Liver (tissue), 9 donors: Measurements from ENCODE around the gene HTR3E. TPM values are rescaled to one million over a fixed set of nuclear protein-coding genes. Genes with fewer than 3 reads are reported as not detected.

Experiments used
- DNase-seq: peaks from one replicate; pipeline ENCODE4 v3.0.0-alpha.2; 2017; ENCODE audit warnings: low spot score
- H3K27ac ChIP-seq, 2 donors: one replicate each; pipeline ENCODE4 v1.7.0; 2013; ENCODE audit warnings: inconsistent platforms in 2 of 2, low read length in 2 of 2, control low read depth in 1 of 2, low read depth in 1 of 2, mild to moderate bottlenecking in 1 of 2
- H3K27me3 ChIP-seq, 4 donors: one replicate each; pipeline versions ENCODE4 v1.6.1 to v1.7.0; 2013; ENCODE audit warnings: low read length in 3 of 4, inconsistent platforms in 1 of 4, mild to moderate bottlenecking in 1 of 4, moderate library complexity in 1 of 4; ENCODE audit not compliant: control insufficient read depth in 4 of 4, insufficient read depth in 4 of 4
- H3K36me3 ChIP-seq, 4 donors: one replicate each; pipeline versions ENCODE4 v1.6.1 to v1.7.0; 2013; ENCODE audit warnings: low read length in 3 of 4, mild to moderate bottlenecking in 3 of 4, low read depth in 1 of 4, moderate library complexity in 1 of 4; ENCODE audit not compliant: control insufficient read depth in 4 of 4, insufficient read depth in 3 of 4
- H3K4me1 ChIP-seq, 4 donors: one replicate each; pipeline versions ENCODE4 v1.6.1 to v1.7.0; 2013; ENCODE audit warnings: low read length in 3 of 4, mild to moderate bottlenecking in 3 of 4, moderate library complexity in 1 of 4; ENCODE audit not compliant: control insufficient read depth in 4 of 4, insufficient read depth in 4 of 4
- H3K4me3 ChIP-seq, 3 donors: one replicate each; pipeline versions ENCODE4 v1.6.1 to v1.7.0; 2013; ENCODE audit warnings: low read length in 3 of 3, control low read depth in 1 of 3, low read depth in 1 of 3, mild to moderate bottlenecking in 1 of 3
- H3K9ac ChIP-seq, 2 donors: one replicate each; pipeline ENCODE4 v1.7.0; 2013; ENCODE audit warnings: low read length in 2 of 2, mild to moderate bottlenecking in 2 of 2, moderate library complexity in 2 of 2, control low read depth in 1 of 2, low read depth in 1 of 2
- H3K9me3 ChIP-seq, 4 donors: one replicate each; pipeline versions ENCODE4 v1.6.1 to v1.7.0; 2013; ENCODE audit warnings: low read length in 3 of 4; ENCODE audit not compliant: control insufficient read depth in 4 of 4
- ATF3 ChIP-seq: IDR thresholded peaks from 2 replicates; pipeline ENCODE4 v1.6.1; 2016; ENCODE audit warnings: antibody characterized with exemption
- CTCF ChIP-seq: fragments of 150-350 bp; IDR thresholded peaks from 2 replicates; pipeline ENCODE4 v1.5.1; 2017; ENCODE audit warnings: improper control_type of control experiment, low read depth, low read length; ENCODE audit not compliant: missing input control
- EGR1 ChIP-seq, 2 donors: IDR thresholded peaks; 2 replicates each; pipeline ENCODE4 v1.6.1; 2016 to 2018; ENCODE audit warnings: antibody characterized with exemption in 2 of 2, low read depth in 2 of 2
- FOXA2 ChIP-seq: IDR thresholded peaks from 2 replicates; pipeline ENCODE4 v1.6.1; 2016; ENCODE audit warnings: antibody characterized with exemption
- GABPA ChIP-seq, 2 donors: IDR thresholded peaks in 1 of 2; conservative IDR thresholded peaks in 1 of 2; 2 replicates each; pipeline ENCODE4 v1.6.1; 2016; ENCODE audit warnings: antibody characterized with exemption in 2 of 2, mild to moderate bottlenecking in 1 of 2, moderate library complexity in 1 of 2
- HNF4A ChIP-seq, 2 donors: conservative IDR thresholded peaks; 2 replicates each; pipeline ENCODE4 v1.6.1; 2016; ENCODE audit warnings: antibody characterized with exemption in 2 of 2, mild to moderate bottlenecking in 2 of 2
- HNF4G ChIP-seq: IDR thresholded peaks from 2 replicates; pipeline ENCODE4 v1.6.1; 2016; ENCODE audit warnings: antibody characterized with exemption
- JUND ChIP-seq, 2 donors: IDR thresholded peaks; 2 replicates each; pipeline ENCODE4 v1.6.1; 2016; ENCODE audit warnings: antibody characterized with exemption in 2 of 2
- NR2F2 ChIP-seq: IDR thresholded peaks from 2 replicates; pipeline ENCODE4 v1.6.1; 2016; ENCODE audit warnings: antibody characterized with exemption
- RAD21 ChIP-seq, 2 donors: IDR thresholded peaks; 2 replicates each; pipeline ENCODE4 v1.6.1; 2016; ENCODE audit warnings: antibody characterized with exemption in 2 of 2, mild to moderate bottlenecking in 2 of 2
- REST ChIP-seq: IDR thresholded peaks from 2 replicates; pipeline ENCODE4 v1.6.1; 2016; ENCODE audit warnings: antibody characterized with exemption, mild to moderate bottlenecking
- RXRA ChIP-seq, 2 donors: IDR thresholded peaks; 2 replicates each; pipeline ENCODE4 v1.6.1; 2017 to 2018; ENCODE audit warnings: antibody characterized with exemption in 2 of 2, mild to moderate bottlenecking in 1 of 2
- SP1 ChIP-seq: IDR thresholded peaks from 2 replicates; pipeline ENCODE4 v1.6.1; 2018; ENCODE audit warnings: antibody characterized with exemption, mild to moderate bottlenecking
- TAF1 ChIP-seq: conservative IDR thresholded peaks from 2 replicates; pipeline ENCODE4 v1.6.1; 2016; ENCODE audit warnings: antibody characterized with exemption, mild to moderate bottlenecking
- YY1 ChIP-seq: IDR thresholded peaks from 2 replicates; pipeline ENCODE4 v1.6.1; 2016; ENCODE audit warnings: antibody characterized with exemption, mild to moderate bottlenecking
- ZBTB33 ChIP-seq: IDR thresholded peaks from 2 replicates; pipeline ENCODE4 v1.6.1; 2016; ENCODE audit warnings: antibody characterized with exemption
- WGBS: extraction: QIAGEN DNeasy Blood & Tissue Kit; methylation state at CpG from one replicate; pipeline ENCODE4 v1.1.7; 2013; 5-methylcytosine and 5-hydroxymethylcytosine counted together
- polyA plus RNA-seq, 2 donors: library from polyadenylated mRNA; stranded (reverse) in 1 of 2; unstranded in 1 of 2; fragments of 200-250 nt in 1 of 2; fragments of >200 nt in 1 of 2; fragmentation: Nextera tagmentation in 1 of 2; extraction: Ambion mirVana in 1 of 2; gene quantifications; one replicate each; pipeline versions ENCODE4 v1.2.1 to v1.2.3, GENCODE V29; 2013 to 2015
- total RNA-seq, 2 donors: library from RNA; depleted of rRNA; stranded (reverse); fragments of >200 nt; gene quantifications; one replicate each; pipeline ENCODE4 v1.2.3, GENCODE V29; 2014
- TF ChIP-seq, protein P1 (sequence below): IDR thresholded peaks from 2 replicates; pipeline ENCODE4 v1.6.1; 2016; ENCODE audit warnings: antibody characterized with exemption
- donor health status: healthy.
- donor health status: healthy.
- donor health status: healthy.
- donor health status: healthy.
- donor health status: healthy.

The HTR3E gene
- total and polyA plus RNA-seq, 4 donors, result not detected

GRCh38 chr3:184085389-184085852 lies 11.4 kb upstream of the HTR3E start:
- TF ChIP-seq NR2F2 (no peak), ZBTB33 (no peak), YY1 (no peak)

DNA sequence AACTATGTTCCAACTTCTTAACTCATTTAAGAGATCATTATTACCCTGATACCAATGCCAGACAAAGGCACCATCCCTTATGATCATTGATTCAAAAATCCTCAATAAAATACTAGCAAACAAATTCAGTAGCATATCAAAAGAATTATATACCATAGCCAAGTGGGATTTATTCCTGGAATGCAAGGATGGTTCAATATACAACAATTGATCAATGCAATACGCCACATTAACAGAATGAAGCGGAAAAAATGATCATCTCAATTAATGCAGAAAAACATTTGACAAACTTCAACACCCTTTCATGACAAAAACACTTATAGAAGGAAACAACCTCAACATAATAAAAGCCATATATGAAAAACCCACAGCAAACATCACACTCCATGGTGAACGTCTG lies 4.7 kb upstream of the HTR3E start:
- no peaks in the 10 kb centered on the region for H3K36me3 ChIP-seq
- H3K27ac ChIP-seq, result no peak overlapping the region
- H3K4me1 ChIP-seq, result no peaks in the 10 kb centered on the region
- no peak overlapping the region for H3K9ac ChIP-seq
- H3K27me3 ChIP-seq, result no peaks in the 10 kb centered on the region
- H3K9me3 ChIP-seq, result peaks cover 0 to 8% (median 4%) of the 10 kb centered on the region in 4 donors
- WGBS, result 91% methylated on average over 3 of the region's 3 CpGs
- TF ChIP-seq CTCF, result no peak
- no peak for TF ChIP-seq GABPA (IDR thresholded peaks at IDR 0.05 in 1 of 2, conservative IDR thresholded peaks at IDR 0.05 in 1 of 2)
- TF ChIP-seq, protein P1, sequence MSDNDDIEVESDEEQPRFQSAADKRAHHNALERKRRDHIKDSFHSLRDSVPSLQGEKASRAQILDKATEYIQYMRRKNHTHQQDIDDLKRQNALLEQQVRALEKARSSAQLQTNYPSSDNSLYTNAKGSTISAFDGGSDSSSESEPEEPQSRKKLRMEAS, result no peak
- no peak for TF ChIP-seq RAD21 (IDR thresholded peaks at IDR 0.05)
- no peak for TF ChIP-seq HNF4A (conservative IDR thresholded peaks at IDR 0.05)
- no peak for TF ChIP-seq ZBTB33
- TF ChIP-seq TAF1, result no peak
- TF ChIP-seq EGR1 (IDR thresholded peaks at IDR 0.05; ENCODE audit: low read depth in 2 of 2), result no peak
- no peak for TF ChIP-seq FOXA2
- no peak for TF ChIP-seq JUND (IDR thresholded peaks at IDR 0.05)
- TF ChIP-seq ATF3, result no peak
- TF ChIP-seq SP1, result no peak
- no peak for TF ChIP-seq RXRA (IDR thresholded peaks at IDR 0.05)
- TF ChIP-seq NR2F2, result no peak
- no peak for TF ChIP-seq REST
- TF ChIP-seq YY1, result no peak
- no peak for TF ChIP-seq HNF4G
- no peak for DNase-seq
- no peak overlapping the region for H3K4me3 ChIP-seq

More at GRCh38 chr3:184085389-184085852, 11.4 kb upstream of the HTR3E start:
- no peaks in the 10 kb centered on the region for H3K4me1 ChIP-seq
- DNase-seq, result no peak
- no peaks in the 10 kb centered on the region for H3K27me3 ChIP-seq
- no peak overlapping the region for H3K9ac ChIP-seq
- no peak overlapping the region for H3K27ac ChIP-seq
- no peak overlapping the region for H3K4me3 ChIP-seq
- no peaks in the 10 kb centered on the region for H3K36me3 ChIP-seq
- peaks cover 0 to 2% (median 0%) of the 10 kb centered on the region in 4 donors for H3K9me3 ChIP-seq
- 70% methylated on average over 3 of the region's 3 CpGs for WGBS
